Gastrocnemius medialis (tissue), 4 donors: ENCODE data around the gene RBM42. TPM values are rescaled to one million over a fixed set of nuclear protein-coding genes. Genes with fewer than 3 reads are reported as not detected.

Experiments
- ATAC-seq, 2 donors: fragments of 150-250 bp; one replicate each; pipeline ENCODE4 v1.9.1; 2016
- DNase-seq, 2 donors: peaks; one replicate each; pipeline ENCODE4 v3.0.0-alpha.2; 2019
- H3K27ac ChIP-seq, 4 donors: fragments of 200-600 bp; sonication (generic); 1 replicate in 1 of 4; 2 replicates in 3 of 4; pipeline ENCODE4 v1.5.1; 2016 to 2018; ENCODE audit warnings: mild to moderate bottlenecking in 2 of 4, moderate library complexity in 1 of 4
- H3K27me3 ChIP-seq, 3 donors: fragments of 200-600 bp; sonication (generic) in 2 of 3; 1 replicate in 1 of 3; 2 replicates in 2 of 3; pipeline versions ENCODE4 v1.5.1 to v1.6.0; 2016 to 2019; ENCODE audit warnings: mild to moderate bottlenecking in 1 of 3, moderate library complexity in 1 of 3
- H3K36me3 ChIP-seq, 2 donors: fragments of 200-600 bp; sonication (generic) in 1 of 2; one replicate each; pipeline ENCODE4 v1.5.1; 2017 to 2018
- H3K4me1 ChIP-seq, 2 donors: fragments of 200-600 bp; sonication (generic) in 1 of 2; one replicate each; pipeline ENCODE4 v1.5.1; 2016 to 2017; ENCODE audit warnings: mild to moderate bottlenecking in 2 of 2
- H3K4me3 ChIP-seq, 4 donors: fragments of 200-600 bp; sonication (generic) in 3 of 4; 1 replicate in 1 of 4; 2 replicates in 3 of 4; pipeline ENCODE4 v1.5.1; 2016 to 2019; ENCODE audit warnings: mild to moderate bottlenecking in 2 of 4
- H3K9me3 ChIP-seq, 3 donors: fragments of 200-600 bp; sonication (generic) in 2 of 3; 1 replicate in 1 of 3; 2 replicates in 2 of 3; pipeline ENCODE4 v1.5.1; 2016 to 2019
- CTCF ChIP-seq, 5 experiments: fragments of 450-650 bp in 3 of 5; fragments of 200-600 bp in 2 of 5; sonication (generic) in 2 of 5; IDR thresholded peaks in 4 of 5; conservative IDR thresholded peaks in 1 of 5; 1 replicate in 4 of 5; 2 replicates in 1 of 5; pipeline ENCODE4 v1.5.1; 2016 to 2019; ENCODE audit warnings: antibody characterized with exemption in 5 of 5, mild to moderate bottlenecking in 3 of 5, moderate library complexity in 3 of 5
- POLR2A ChIP-seq, 2 donors: fragments of 450-650 bp; IDR thresholded peaks; one replicate each; pipeline ENCODE4 v1.6.1; 2017; ENCODE audit warnings: antibody characterized with exemption in 2 of 2, mild to moderate bottlenecking in 2 of 2, moderate library complexity in 2 of 2
- in situ Hi-C, 4 donors: fragments of 200-750 bp; cut with MboI; loops; one replicate each; pipeline versions ENCODE4 v1.15.0 to v1.8.0; 2017; ENCODE audit warnings: low sequenced_read_pairs in 4 of 4
- intact Hi-C: fragments of 100-400 bp; cut with DNase I; formaldehyde crosslinking; loops from one replicate; pipeline ENCODE4 v1.15.1; 2023; ENCODE audit warnings: low total_unique reads
- total RNA-seq, 4 donors: library from RNA; depleted of rRNA; stranded (reverse); fragments of >200 nt; gene quantifications; one replicate each; pipeline versions ENCODE4 v1.1.0 to v1.2.3, GENCODE V29; 2016

RBM42 gene
- total RNA-seq, 4 donors from 2014 or later, result 45.8 to 77.8 (median 75.4) TPM

GRCh38 chr19:35657904-35658700 is 29.3 kb downstream of the RBM42 start:
- no peaks in the 10 kb centered on the region for H3K27me3 ChIP-seq
- TF ChIP-seq CTCF (IDR thresholded peaks at IDR 0.05 in 4 of 5, conservative IDR thresholded peaks at IDR 0.05 in 1 of 5) (no peak), POLR2A (IDR thresholded peaks at IDR 0.05) (no peak)
- H3K4me1 ChIP-seq, result no peaks in the 10 kb centered on the region
- ATAC-seq (no peak), DNase-seq (no peak)
- peaks cover 0 to 82% of the 10 kb centered on the region in 2 donors for H3K36me3 ChIP-seq
- intact Hi-C loops, result no loop called here
- H3K4me3 ChIP-seq, result no peak overlapping the region
- H3K27ac ChIP-seq, result no peak overlapping the region
- H3K9me3 ChIP-seq, result no peaks in the 10 kb centered on the region
- in situ Hi-C loops, result no loop called here

- ATAC-seq (no peak), DNase-seq (no peak)
- Histone ChIP-seq H3K36me3 (peaks cover 0 to 43% of the 10 kb centered on the region in 2 donors), H3K4me3 (no peak overlapping the region), H3K27ac (no peak overlapping the region), H3K27me3 (no peaks in the 10 kb centered on the region), H3K4me1 (no peaks in the 10 kb centered on the region), H3K9me3 (no peaks in the 10 kb centered on the region)
- TF ChIP-seq POLR2A (IDR thresholded peaks at IDR 0.05) (no peak), CTCF (IDR thresholded peaks at IDR 0.05 in 4 of 5, conservative IDR thresholded peaks at IDR 0.05 in 1 of 5) (no peak)
- intact Hi-C loops, result no loop called here
- in situ Hi-C loops, result no loop called here
These were observed 33.1 kb downstream of the RBM42 start for GRCh38 chr19:35661995-35662340.

GRCh38 chr19:35663981-35664380 is 35.1 kb downstream of the RBM42 start:
- Histone ChIP-seq H3K9me3 (no peaks in the 10 kb centered on the region), H3K4me3 (no peak overlapping the region), H3K27me3 (no peaks in the 10 kb centered on the region), H3K36me3 (peaks cover 0 to 23% of the 10 kb centered on the region in 2 donors), H3K4me1 (no peaks in the 10 kb centered on the region), H3K27ac (no peak overlapping the region)
- intact Hi-C loops (no loop called here), in situ Hi-C loops (no loop called here)
- TF ChIP-seq POLR2A (IDR thresholded peaks at IDR 0.05) (no peak), CTCF (IDR thresholded peaks at IDR 0.05 in 4 of 5, conservative IDR thresholded peaks at IDR 0.05 in 1 of 5) (no peak)
- DNase-seq (no peak), ATAC-seq (no peak)

- DNase-seq, result no peak
- Histone ChIP-seq H3K4me1 (no peaks in the 10 kb centered on the region), H3K36me3 (peaks cover 0 to 11% of the 10 kb centered on the region in 2 donors), H3K4me3 (no peak overlapping the region), H3K27me3 (no peaks in the 10 kb centered on the region), H3K9me3 (no peaks in the 10 kb centered on the region), H3K27ac (no peak overlapping the region)
- no peak for ATAC-seq
- in situ Hi-C loops, result no loop called here
- intact Hi-C loops, result no loop called here
- no peak for TF ChIP-seq POLR2A (IDR thresholded peaks at IDR 0.05)
- no peak for TF ChIP-seq CTCF (IDR thresholded peaks at IDR 0.05 in 4 of 5, conservative IDR thresholded peaks at IDR 0.05 in 1 of 5)
These were observed 36.3 kb downstream of the RBM42 start for GRCh38 chr19:35665157-35665556.
